ENCODE measurements around the gene GAST. TPM values are rescaled to one million over a fixed set of nuclear protein-coding genes. Genes with fewer than 3 reads are reported as not detected.

Gene GAST
- total and polyA plus RNA-seq, 2 donors: 5.0 to 77.6 TPM

Other genes starting within 250 kb of the GAST start
- gene KRT32, start 244.9 kb upstream of the GAST start, total RNA-seq: 2.5 TPM
- gene KRT32, start 244.9 kb upstream of the GAST start, polyA plus RNA-seq: 2.2 TPM
- 0.05 TPM for gene KRT35, start 231.2 kb upstream of the GAST start, total RNA-seq
- 0.21 TPM for gene KRT35, start 231.2 kb upstream of the GAST start, polyA plus RNA-seq
- gene KRT36, start 222.4 kb upstream of the GAST start, total RNA-seq: 1.2 TPM
- gene KRT36, start 222.4 kb upstream of the GAST start, polyA plus RNA-seq: 3.5 TPM
- gene KRT13, start 206.7 kb upstream of the GAST start, total RNA-seq: 81.7 TPM
- gene KRT13, start 206.7 kb upstream of the GAST start, polyA plus RNA-seq: 75.9 TPM
- 191 TPM for gene KRT15, start 193.4 kb upstream of the GAST start, total RNA-seq
- 831 TPM for gene KRT15, start 193.4 kb upstream of the GAST start, polyA plus RNA-seq
- gene KRT19, start 184.0 kb upstream of the GAST start, total RNA-seq: 296 TPM
- gene KRT19, start 184.0 kb upstream of the GAST start, polyA plus RNA-seq: 758 TPM
- 1.7 TPM for gene KRT9, start 140.3 kb upstream of the GAST start, total RNA-seq
- 60.7 TPM for gene KRT9, start 140.3 kb upstream of the GAST start, polyA plus RNA-seq
- 20.7 TPM for gene KRT14, start 125.4 kb upstream of the GAST start, total RNA-seq
- gene KRT14, start 125.4 kb upstream of the GAST start, polyA plus RNA-seq: 210 TPM
- gene KRT16, start 99.6 kb upstream of the GAST start, total RNA-seq: 7.5 TPM
- 262 TPM for gene KRT16, start 99.6 kb upstream of the GAST start, polyA plus RNA-seq
- gene KRT17, start 87.8 kb upstream of the GAST start, total RNA-seq: 195 TPM
- gene KRT17, start 87.8 kb upstream of the GAST start, polyA plus RNA-seq: 2,044 TPM
- 145 TPM for gene EIF1, start 23.4 kb upstream of the GAST start, total RNA-seq
- gene EIF1, start 23.4 kb upstream of the GAST start, polyA plus RNA-seq: 1,051 TPM
- gene HAP1, start 22.3 kb downstream of the GAST start, total RNA-seq: 0.33 TPM
- gene HAP1, start 22.3 kb downstream of the GAST start, polyA plus RNA-seq: 4.0 TPM
- 27.0 TPM for gene JUP, start 74.4 kb downstream of the GAST start, total RNA-seq
- 87.6 TPM for gene JUP, start 74.4 kb downstream of the GAST start, polyA plus RNA-seq
- gene P3H4, start 99.6 kb downstream of the GAST start, total RNA-seq: 4.1 TPM
- 4.8 TPM for gene P3H4, start 99.6 kb downstream of the GAST start, polyA plus RNA-seq
- gene FKBP10, start 100.7 kb downstream of the GAST start, total RNA-seq: 9.1 TPM
- 9.6 TPM for gene FKBP10, start 100.7 kb downstream of the GAST start, polyA plus RNA-seq
- gene NT5C3B, start 123.9 kb downstream of the GAST start, total RNA-seq: 29.9 TPM
- 57.3 TPM for gene NT5C3B, start 123.9 kb downstream of the GAST start, polyA plus RNA-seq
- not detected for gene KLHL10, start 125.5 kb downstream of the GAST start, total RNA-seq
- gene KLHL10, start 125.5 kb downstream of the GAST start, polyA plus RNA-seq: 0.14 TPM
- gene KLHL11, start 153.1 kb downstream of the GAST start, total RNA-seq: 11.4 TPM
- gene KLHL11, start 153.1 kb downstream of the GAST start, polyA plus RNA-seq: 0.98 TPM
- 42.7 TPM for gene ACLY, start 206.6 kb downstream of the GAST start, total RNA-seq
- gene ACLY, start 206.6 kb downstream of the GAST start, polyA plus RNA-seq: 26.6 TPM
- gene ODAD4, start 218.3 kb downstream of the GAST start, total RNA-seq: 0.61 TPM
- 1.4 TPM for gene ODAD4, start 218.3 kb downstream of the GAST start, polyA plus RNA-seq

Measured in thymus (tissue), 2 donors.